OCI-LY3 (cell line): ENCODE results near the gene NAA10.

Experiments used
- EZH2phosphoT487 ChIP-seq: fragments of 200-600 bp; shearing (Covaris generic); IDR thresholded peaks from 2 replicates; pipeline ENCODE4 v1.6.1; 2018; ENCODE audit warnings: antibody characterized with exemption, mixed run types, low read depth
- TF ChIP-seq, protein P1 (sequence below): fragments of 200-600, 300-600 bp; sonication (generic); IDR thresholded peaks from 2 replicates; pipeline ENCODE4 v1.5.1; 2014; ENCODE audit warnings: antibody characterized with exemption, low read length, low read depth

DNA sequence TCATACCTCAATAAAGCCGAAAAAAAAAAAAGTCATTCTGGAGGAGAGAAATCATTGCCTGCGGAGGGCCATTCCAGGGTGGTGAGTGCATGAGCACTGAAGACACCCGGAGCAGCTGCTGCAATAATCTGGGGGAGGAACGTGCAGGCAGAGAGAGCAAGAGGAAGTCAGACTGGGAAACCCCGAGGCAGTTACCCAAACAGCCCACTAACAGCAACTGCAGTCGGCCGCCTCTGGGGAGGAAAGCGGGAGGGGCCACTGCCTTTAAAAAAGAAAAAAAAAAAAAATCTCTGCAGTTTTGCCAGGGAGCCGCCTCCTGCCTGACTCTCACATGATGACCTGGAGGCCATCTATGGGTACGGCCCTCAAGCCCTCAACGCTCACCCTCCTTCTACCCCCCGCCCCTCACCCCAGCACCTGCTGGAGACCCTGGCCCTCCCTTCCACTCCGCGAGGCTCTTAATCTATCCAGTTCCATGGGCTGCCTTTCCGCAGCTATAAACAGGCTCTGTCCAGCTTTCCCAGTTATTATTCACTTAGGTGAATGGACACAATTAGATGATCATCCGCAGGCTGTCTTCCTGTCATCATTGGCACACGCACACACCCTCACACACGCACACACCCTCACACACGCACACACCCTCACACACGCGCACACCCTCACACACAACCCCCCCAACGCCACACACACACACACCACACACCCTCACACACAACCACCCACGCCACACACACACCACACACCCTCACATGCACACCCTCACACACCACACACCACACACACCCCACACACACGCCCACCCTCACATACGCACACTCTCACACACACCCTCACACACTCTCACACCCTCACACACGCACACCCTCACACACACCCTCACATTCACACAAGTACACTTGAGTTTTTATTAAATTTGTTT, 33.7 kb downstream of the NAA10 start:
- TF ChIP-seq, protein P1, sequence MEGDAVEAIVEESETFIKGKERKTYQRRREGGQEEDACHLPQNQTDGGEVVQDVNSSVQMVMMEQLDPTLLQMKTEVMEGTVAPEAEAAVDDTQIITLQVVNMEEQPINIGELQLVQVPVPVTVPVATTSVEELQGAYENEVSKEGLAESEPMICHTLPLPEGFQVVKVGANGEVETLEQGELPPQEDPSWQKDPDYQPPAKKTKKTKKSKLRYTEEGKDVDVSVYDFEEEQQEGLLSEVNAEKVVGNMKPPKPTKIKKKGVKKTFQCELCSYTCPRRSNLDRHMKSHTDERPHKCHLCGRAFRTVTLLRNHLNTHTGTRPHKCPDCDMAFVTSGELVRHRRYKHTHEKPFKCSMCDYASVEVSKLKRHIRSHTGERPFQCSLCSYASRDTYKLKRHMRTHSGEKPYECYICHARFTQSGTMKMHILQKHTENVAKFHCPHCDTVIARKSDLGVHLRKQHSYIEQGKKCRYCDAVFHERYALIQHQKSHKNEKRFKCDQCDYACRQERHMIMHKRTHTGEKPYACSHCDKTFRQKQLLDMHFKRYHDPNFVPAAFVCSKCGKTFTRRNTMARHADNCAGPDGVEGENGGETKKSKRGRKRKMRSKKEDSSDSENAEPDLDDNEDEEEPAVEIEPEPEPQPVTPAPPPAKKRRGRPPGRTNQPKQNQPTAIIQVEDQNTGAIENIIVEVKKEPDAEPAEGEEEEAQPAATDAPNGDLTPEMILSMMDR = no peak
- no peak for TF ChIP-seq EZH2phosphoT487
